SK-N-SH (cell line): Measurements from ENCODE around the gene PITPNM1. TPM values are rescaled to one million over a fixed set of nuclear protein-coding genes. Genes with fewer than 3 reads are reported as not detected.

Source experiments
- CTCF ChIA-PET: fragments of 300-600, 350-600 bp; formaldehyde crosslinking; extraction: SDS; loops from one replicate; lab custom pipeline; 2021; lab: Yijun Ruan, JAX
- POLR2A ChIA-PET: fragments of 350-600 bp; sonication (Branson Sonifier 250); formaldehyde crosslinking; extraction: SDS; loops from one replicate; lab custom pipeline; 2020; ENCODE audit warnings: antibody characterized with exemption, inconsistent platforms; lab: Yijun Ruan, JAX
- DNase-seq: peaks from one replicate; pipeline ENCODE4 v3.0.0; 2012
- H2AFZ ChIP-seq: fragments of 200-600 bp; sonication (generic); 2 replicates; pipeline ENCODE4 v1.8.1; 2016; ENCODE audit warnings: antibody characterized with exemption, mild to moderate bottlenecking, low read depth
- H3F3A ChIP-seq: fragments of 200-600 bp; sonication (generic); replicated peaks from 2 replicates; pipeline ENCODE3; 2016; ENCODE audit warnings: antibody characterized with exemption, mild to moderate bottlenecking; ENCODE audit not compliant: insufficient read depth
- H3K27ac ChIP-seq, 2 experiments: fragments of 200-500 bp in 1 of 2; fragments of 200-600 bp in 1 of 2; sonication (Bioruptor generic) in 1 of 2; sonication (generic), shearing (Covaris generic) in 1 of 2; 2 replicates each; pipeline versions ENCODE4 v1.5.1 to v1.6.1; 2014 to 2016; ENCODE audit warnings: low read depth in 2 of 2, inconsistent platforms in 1 of 2, low read length in 1 of 2, mild to moderate bottlenecking in 1 of 2, mixed read lengths in 1 of 2
- H3K27me3 ChIP-seq: fragments of 200-600 bp; sonication (generic), shearing (Covaris generic); 2 replicates; pipeline ENCODE4 v1.6.1; 2016; ENCODE audit warnings: mixed run types; ENCODE audit not compliant: insufficient read depth
- H3K36me3 ChIP-seq, 2 experiments: fragments of 200-500 bp in 1 of 2; fragments of 200-600 bp in 1 of 2; sonication (Bioruptor generic) in 1 of 2; sonication (generic) in 1 of 2; replicated peaks in 1 of 2; 2 replicates each; pipeline versions ENCODE3 to v1.5.1; 2014 to 2016; ENCODE audit warnings: low read length in 1 of 2, mild to moderate bottlenecking in 1 of 2; ENCODE audit not compliant: insufficient read depth in 2 of 2, control insufficient read depth in 1 of 2
- H3K4me1 ChIP-seq, 2 experiments: fragments of 200-500 bp in 1 of 2; fragments of 200-600 bp in 1 of 2; sonication (Bioruptor generic) in 1 of 2; sonication (generic), shearing (Covaris generic) in 1 of 2; 2 replicates each; pipeline versions ENCODE4 v1.5.1 to v1.6.1; 2014 to 2016; ENCODE audit warnings: low read depth in 1 of 2, low read length in 1 of 2, mixed run types in 1 of 2; ENCODE audit not compliant: insufficient read depth in 2 of 2, control insufficient read depth in 1 of 2
- H3K4me2 ChIP-seq: fragments of 200-600 bp; sonication (generic), shearing (Covaris generic); 2 replicates; pipeline ENCODE4 v1.6.1; 2017; ENCODE audit warnings: mixed run types
- H3K4me3 ChIP-seq, 2 experiments: fragments of 200-500 bp in 1 of 2; fragments of 200-600 bp in 1 of 2; sonication (Bioruptor generic) in 1 of 2; sonication (generic), shearing (Covaris generic) in 1 of 2; 2 replicates each; pipeline versions ENCODE4 v1.5.1 to v1.8.1; 2014 to 2016; ENCODE audit warnings: low read depth in 2 of 2, inconsistent platforms in 1 of 2, low read length in 1 of 2, mild to moderate bottlenecking in 1 of 2, mixed read lengths in 1 of 2, moderate library complexity in 1 of 2
- H3K79me2 ChIP-seq: fragments of 200-600 bp; sonication (generic); 2 replicates; pipeline ENCODE4 v1.8.1; 2017; ENCODE audit warnings: mild to moderate bottlenecking; ENCODE audit not compliant: insufficient read depth
- H3K9ac ChIP-seq: fragments of 200-600 bp; sonication (generic); 2 replicates; pipeline ENCODE4 v1.6.1; 2017; ENCODE audit warnings: mixed run types
- H3K9me2 ChIP-seq: fragments of 200-600 bp; sonication (generic); 2 replicates; pipeline ENCODE4 v1.6.1; 2017; ENCODE audit warnings: mixed run types
- H3K9me3 ChIP-seq: fragments of 200-600 bp; sonication (generic); 2 replicates; pipeline ENCODE4 v1.6.1; 2017; ENCODE audit warnings: mixed run types, mild to moderate bottlenecking, moderate library complexity
- H4K20me1 ChIP-seq: fragments of 200-600 bp; sonication (generic); 2 replicates; pipeline ENCODE4 v1.6.1; 2017; ENCODE audit warnings: mild to moderate bottlenecking, mixed run types; ENCODE audit not compliant: insufficient read depth
- CTCF ChIP-seq: fragments of 200-600 bp; sonication (generic); IDR thresholded peaks from 2 replicates; pipeline ENCODE4 v1.6.1; 2017; ENCODE audit warnings: antibody characterized with exemption, mild to moderate bottlenecking, moderate library complexity
- EZH2phosphoT487 ChIP-seq: fragments of 200-600 bp; sonication (generic); IDR thresholded peaks from 2 replicates; pipeline ENCODE4 v1.6.1; 2017; ENCODE audit warnings: low read depth, mixed run types, mild to moderate bottlenecking, antibody characterized with exemption, moderate library complexity, borderline replicate concordance
- FOSL2 ChIP-seq: IDR thresholded peaks from 2 replicates; pipeline ENCODE4 v1.4.0; 2012; ENCODE audit warnings: low read depth, mild to moderate bottlenecking, moderate library complexity, borderline replicate concordance
- FOXM1 ChIP-seq: IDR thresholded peaks from 2 replicates; pipeline ENCODE4 v1.4.0; 2012; ENCODE audit warnings: low read depth, mild to moderate bottlenecking
- IRF3 ChIP-seq: fragments of 150-350 bp; IDR thresholded peaks from 2 replicates; pipeline ENCODE4 v1.6.1; 2016; ENCODE audit warnings: mild to moderate bottlenecking, low read depth, low read length
- JUND ChIP-seq: IDR thresholded peaks from 2 replicates; pipeline ENCODE4 v1.4.0; 2012
- MEF2A ChIP-seq: IDR thresholded peaks from 2 replicates; pipeline ENCODE4 v1.4.0; 2012; ENCODE audit warnings: low read depth, borderline replicate concordance
- NRF1 ChIP-seq: IDR thresholded peaks from 2 replicates; pipeline ENCODE4 v1.6.1; 2012; ENCODE audit warnings: low read depth, mild to moderate bottlenecking, low read length
- PBX3 ChIP-seq: IDR thresholded peaks from 2 replicates; pipeline ENCODE4; 2012
- RXRA ChIP-seq: IDR thresholded peaks from 2 replicates; pipeline ENCODE4 v1.4.0; 2012; ENCODE audit warnings: low read depth, mild to moderate bottlenecking, borderline replicate concordance
- SIN3A ChIP-seq: IDR thresholded peaks from 2 replicates; pipeline ENCODE4 v1.6.1; 2012; ENCODE audit warnings: low read depth, mild to moderate bottlenecking, low read length, moderate library complexity, borderline replicate concordance
- SMC3 ChIP-seq: IDR thresholded peaks from 2 replicates; pipeline ENCODE4 v1.6.1; 2012; ENCODE audit warnings: low read depth, low read length, improper control_type of control experiment
- TCF12 ChIP-seq: IDR thresholded peaks from 2 replicates; pipeline ENCODE4 v1.4.0; 2012
- USF1 ChIP-seq: IDR thresholded peaks from 2 replicates; pipeline ENCODE4 v1.4.0; 2012; ENCODE audit warnings: low read depth, borderline replicate concordance
- USF2 ChIP-seq: fragments of 150-350 bp; IDR thresholded peaks from 2 replicates; pipeline ENCODE4 v1.6.1; 2017; ENCODE audit warnings: antibody characterized with exemption, low read length, low read depth, borderline replicate concordance
- YY1 ChIP-seq: IDR thresholded peaks from 2 replicates; pipeline ENCODE4 v1.4.0; 2012; ENCODE audit warnings: low read depth, mild to moderate bottlenecking
- ZBTB33 ChIP-seq: IDR thresholded peaks from 2 replicates; pipeline ENCODE4 v1.4.0; 2012; ENCODE audit warnings: low read depth, borderline replicate concordance
- WGBS: methylation state at CpG from one replicate; pipeline ENCODE4 v1.1.6; 2017; ENCODE audit warnings: low lambda C conversion rate; 5-methylcytosine and 5-hydroxymethylcytosine counted together
- polyA plus RNA-seq, 3 experiments: library from polyadenylated mRNA; depleted of rRNA; stranded (reverse); fragments of >200 nt; gene quantifications; 2 replicates each; pipeline ENCODE4 v1.2.3, GENCODE V29; 2012

The PITPNM1 gene
- polyA plus RNA-seq, 1 of the 3 experiments (the other 2 are of a cell fraction): 24.2 TPM

- DNase-seq: no peak
- Histone ChIP-seq H3K9ac (no peak overlapping the region), H2AFZ (no peak overlapping the region), H4K20me1 (no peaks in the 10 kb centered on the region), H3F3A (no peaks in the 10 kb centered on the region), H3K9me3 (no peaks in the 10 kb centered on the region), H3K4me2 (no peak overlapping the region), H3K4me3 (no peak overlapping the region), H3K27me3 (peaks cover 4% of the 10 kb centered on the region; the same call in 1 of the 2 replicates), H3K27ac (no peak overlapping the region), H3K9me2 (no peaks in the 10 kb centered on the region), H3K79me2 (no peaks in the 10 kb centered on the region), H3K4me1 (no peaks in the 10 kb centered on the region; a peak in 1 of 4 replicates), H3K36me3 (no peaks in the 10 kb centered on the region)
- ChIA-PET CTCF (interaction anchor here (1.0 to 1.4 kb wide), 2 partner anchors 98 to 170 kb away, joined by 3 read pairs; no protein-coding TSS in a partner anchor), POLR2A (no interaction called here)
- 80% methylated on average over 6 of the region's 9 CpGs for WGBS
- TF ChIP-seq TCF12 (no peak), FOXM1 (no peak), SMC3 (no peak), RXRA (no peak), YY1 (no peak), NRF1 (no peak), CTCF (no peak), EZH2phosphoT487 (no peak)
These were observed 11.6 kb upstream of the PITPNM1 start for GRCh38 chr11:67516806-67517205.

GRCh38 chr11:67514116-67514515 lies 9.0 kb upstream of the PITPNM1 start:
- POLR2A ChIA-PET: no interaction called here
- WGBS: 69% methylated on average over 7 of the region's 7 CpGs
- H3K36me3 ChIP-seq: no peaks in the 10 kb centered on the region
- H3K4me3 ChIP-seq: no peak overlapping the region
- H3K9ac ChIP-seq: no peak overlapping the region
- H3K9me3 ChIP-seq: no peaks in the 10 kb centered on the region
- no peaks in the 10 kb centered on the region for H4K20me1 ChIP-seq
- H2AFZ ChIP-seq: no peak overlapping the region
- no peaks in the 10 kb centered on the region for H3F3A ChIP-seq
- no peak overlapping the region for H3K4me2 ChIP-seq
- H3K79me2 ChIP-seq: no peaks in the 10 kb centered on the region
- H3K27me3 ChIP-seq: peaks cover 4% of the 10 kb centered on the region; the same call in 1 of the 2 replicates
- peaks cover 0 to under 1% of the 10 kb centered on the region in 2 experiments; a peak in 1 of 4 replicates for H3K4me1 ChIP-seq
- no peak overlapping the region for H3K27ac ChIP-seq
- CTCF ChIA-PET: interaction anchor here (0.8 to 1.7 kb wide), 2 partner anchors 9 to 132 kb away, joined by 3 to 5 read pairs; partner anchors contain the start of gene PITPNM1
- no peaks in the 10 kb centered on the region for H3K9me2 ChIP-seq
- no peak for DNase-seq
- TF ChIP-seq MEF2A (no peak), IRF3 (no peak), USF2 (no peak), PBX3 (no peak), FOXM1 (no peak), SIN3A (no peak), FOSL2 (no peak), JUND (no peak), USF1 (no peak), YY1 (no peak), ZBTB33 (no peak), SMC3 (no peak), RXRA (no peak)
